Natural killer cell (primary cell): ENCODE results near the gene SRPX. TPM values are rescaled to one million over a fixed set of nuclear protein-coding genes. Genes with fewer than 3 reads are reported as not detected.
A peak's percentile ranks its signal among the peaks of the same experiment; 100 is the strongest.

ENCODE experiments used
- ATAC-seq, 3 donors: fragments of 150-1000 bp in 2 of 3; fragments of 200-7000 bp in 1 of 3; cut with Tn5 transposase; 1 replicate in 1 of 3; 2 replicates in 2 of 3; pipeline ENCODE4 v1.10.0; 2021; ENCODE audit warnings: mild to moderate bottlenecking in 2 of 3, moderate library complexity in 2 of 3
- DNase-seq, 2 donors: peaks; one replicate each; pipeline versions ENCODE4 v3.0.0 to v3.0.0-alpha.2; 2013 to 2021; ENCODE audit warnings: mixed read lengths in 1 of 2
- H3K27ac ChIP-seq: one replicate; pipeline ENCODE4 v1.5.1; 2013; ENCODE audit warnings: mild to moderate bottlenecking, low read length
- H3K27me3 ChIP-seq: one replicate; pipeline ENCODE4 v1.6.1; 2013; ENCODE audit warnings: low read length; ENCODE audit not compliant: control insufficient read depth, insufficient read depth
- H3K36me3 ChIP-seq: one replicate; pipeline ENCODE4 v1.6.1; 2013; ENCODE audit warnings: low read length; ENCODE audit not compliant: control insufficient read depth, insufficient read depth
- H3K4me1 ChIP-seq: one replicate; pipeline ENCODE4 v1.6.1; 2013; ENCODE audit warnings: low read length; ENCODE audit not compliant: control insufficient read depth, insufficient read depth
- H3K4me3 ChIP-seq: one replicate; pipeline ENCODE4 v1.5.1; 2013; ENCODE audit warnings: low read length
- H3K9me3 ChIP-seq: one replicate; pipeline ENCODE4 v1.6.1; 2013; ENCODE audit warnings: low read length; ENCODE audit not compliant: control insufficient read depth, insufficient read depth
- H3K27ac Mint-ChIP-seq, 2 donors: one replicate each; pipeline ENCODE4 v1.8.0; 2022; ENCODE audit warnings: mild to moderate bottlenecking in 2 of 2, mixed read lengths in 2 of 2, moderate library complexity in 1 of 2
- H3K27me3 Mint-ChIP-seq, 2 donors: one replicate each; pipeline ENCODE4 v1.8.0; 2022; ENCODE audit warnings: low read depth in 2 of 2, mixed read lengths in 2 of 2
- H3K36me3 Mint-ChIP-seq: one replicate; pipeline ENCODE4 v1.8.0; 2022; ENCODE audit warnings: mixed read lengths
- H3K4me1 Mint-ChIP-seq, 2 donors: one replicate each; pipeline ENCODE4 v1.8.0; 2022; ENCODE audit warnings: mixed read lengths in 2 of 2
- H3K4me3 Mint-ChIP-seq: one replicate; pipeline ENCODE4 v1.8.0; 2022; ENCODE audit warnings: mild to moderate bottlenecking, moderate library complexity, mixed read lengths
- H3K9me3 Mint-ChIP-seq, 2 donors: one replicate each; pipeline ENCODE4 v1.8.0; 2022; ENCODE audit warnings: mixed read lengths in 2 of 2
- CTCF ChIP-seq: fragments of 200-600 bp; IDR thresholded peaks from one replicate; pipeline ENCODE4 v1.8.0; 2022; ENCODE audit warnings: antibody characterized with exemption
- WGBS: methylation state at CpG from one replicate; pipeline ENCODE4 v1.1.7; 2013; ENCODE audit warnings: missing lambda C conversion rate; ENCODE audit not compliant: insufficient coverage; 5-methylcytosine and 5-hydroxymethylcytosine counted together
- intact Hi-C: fragments of 100-400 bp; cut with micrococcal nuclease; formaldehyde crosslinking; loops from one replicate; pipeline ENCODE4 v1.14.2; 2022
- total RNA-seq, 4 donors: library from RNA; stranded (reverse); fragments of 120-200 nt in 1 of 4; gene quantifications; one replicate each; pipeline versions ENCODE4 v1.2.3 to v1.2.4, GENCODE V29; 2013 to 2022

Gene SRPX
- total RNA-seq, 3 donors from 2014 or later (not counting 1 experiment from before 2014, with no cell fraction given), result 0.20 TPM; not detected in 2

- DNase-seq (peak in 1 of 2 donors; percentile 10), ATAC-seq (no peak)
- WGBS, result 50% methylated on average over 1 of the region's 3 CpGs
- no peak overlapping the region for H3K27ac Mint-ChIP-seq
- no peaks in the 10 kb centered on the region for H3K4me1 Mint-ChIP-seq
- no peaks in the 10 kb centered on the region for H3K9me3 ChIP-seq
- H3K9me3 Mint-ChIP-seq, result no peaks in the 10 kb centered on the region
- H3K4me3 Mint-ChIP-seq, result no peak overlapping the region
- H3K4me3 ChIP-seq, result no peak overlapping the region
- H3K27me3 ChIP-seq, result no peaks in the 10 kb centered on the region
- H3K27me3 Mint-ChIP-seq, result peaks cover 6% of the 10 kb centered on the region in 2 donors
- no peaks in the 10 kb centered on the region for H3K36me3 Mint-ChIP-seq
- intact Hi-C loops, result no loop called here
- no peak overlapping the region for H3K27ac ChIP-seq
- H3K4me1 ChIP-seq, result no peaks in the 10 kb centered on the region
- no peaks in the 10 kb centered on the region for H3K36me3 ChIP-seq
- TF ChIP-seq CTCF, result no peak
These were observed 45.5 kb downstream of the SRPX start for GRCh38 chrX:38175139-38175538.

GRCh38 chrX:38172596-38172995 is 48.1 kb downstream of the SRPX start:
- Mint-ChIP-seq H3K4me1 (no peaks in the 10 kb centered on the region), H3K36me3 (no peaks in the 10 kb centered on the region), H3K9me3 (no peaks in the 10 kb centered on the region), H3K27ac (no peak overlapping the region), H3K4me3 (no peak overlapping the region), H3K27me3 (peaks cover 6% of the 10 kb centered on the region in 2 donors)
- H3K27ac ChIP-seq, result no peak overlapping the region
- no peak overlapping the region for H3K4me3 ChIP-seq
- WGBS, result 76% methylated on average over 3 of the region's 3 CpGs
- no peak for DNase-seq
- no peak for TF ChIP-seq CTCF
- no peaks in the 10 kb centered on the region for H3K4me1 ChIP-seq
- no peaks in the 10 kb centered on the region for H3K9me3 ChIP-seq
- H3K36me3 ChIP-seq, result no peaks in the 10 kb centered on the region
- intact Hi-C loops, result no loop called here
- ATAC-seq, result no peak
- no peaks in the 10 kb centered on the region for H3K27me3 ChIP-seq

- Mint-ChIP-seq H3K36me3 (no peaks in the 10 kb centered on the region), H3K4me1 (no peaks in the 10 kb centered on the region), H3K27me3 (peaks cover 5 to 6% of the 10 kb centered on the region in 2 donors), H3K9me3 (no peaks in the 10 kb centered on the region), H3K4me3 (no peak overlapping the region), H3K27ac (no peak overlapping the region)
- no peaks in the 10 kb centered on the region for H3K4me1 ChIP-seq
- no peaks in the 10 kb centered on the region for H3K27me3 ChIP-seq
- WGBS, result 75% methylated on average over 1 of the region's 1 CpG
- no peaks in the 10 kb centered on the region for H3K9me3 ChIP-seq
- no peak for ATAC-seq
- intact Hi-C loops, result no loop called here
- no peaks in the 10 kb centered on the region for H3K36me3 ChIP-seq
- H3K4me3 ChIP-seq, result no peak overlapping the region
- TF ChIP-seq CTCF, result no peak
- H3K27ac ChIP-seq, result no peak overlapping the region
- no peak for DNase-seq
These were observed 50.1 kb downstream of the SRPX start for GRCh38 chrX:38170556-38170955.

- peak; percentile 47 for TF ChIP-seq CTCF
- Mint-ChIP-seq H3K4me3 (no peak overlapping the region), H3K36me3 (no peaks in the 10 kb centered on the region), H3K27me3 (peaks cover 3 to 7% of the 10 kb centered on the region in 2 donors), H3K27ac (no peak overlapping the region), H3K9me3 (no peaks in the 10 kb centered on the region), H3K4me1 (no peaks in the 10 kb centered on the region)
- intact Hi-C loops, result loop anchor here (2.0 kb wide), 1 partner anchor 240 kb away; no protein-coding TSS in a partner anchor
- no peaks in the 10 kb centered on the region for H3K27me3 ChIP-seq
- H3K4me1 ChIP-seq, result no peaks in the 10 kb centered on the region
- WGBS, result no CpG with 5 or more reads among the region's 2 CpGs
- DNase-seq (peak in 1 of 2 donors; percentile 46), ATAC-seq (no peak)
- no peak overlapping the region for H3K27ac ChIP-seq
- no peaks in the 10 kb centered on the region for H3K36me3 ChIP-seq
- H3K9me3 ChIP-seq, result no peaks in the 10 kb centered on the region
- no peak overlapping the region for H3K4me3 ChIP-seq
These were observed 54.1 kb downstream of the SRPX start for GRCh38 chrX:38166478-38167083.
